OCI-LY7 (cell line): Measurements from ENCODE around the gene GNG12. TPM values are rescaled to one million over a fixed set of nuclear protein-coding genes. Genes with fewer than 3 reads are reported as not detected.

Experiments
- BruUV-seq: library from RNA; stranded (reverse); fragments of 400-500 nt; replicated peaks from 2 replicates; lab custom pipeline; 2021; lab: Mats Ljungman, UMichigan
- CTCF ChIA-PET: fragments of 300-600 bp; sonication (Branson Sonifier 250); formaldehyde crosslinking; loops from one replicate; lab custom pipeline; 2022; ENCODE audit warnings: antibody characterized with exemption; ENCODE audit not compliant: unreplicated experiment; lab: Charles Lee
- POLR2A ChIA-PET: fragments of 300-600 bp; sonication (Branson Sonifier 250); formaldehyde crosslinking; loops from one replicate; lab custom pipeline; 2022; ENCODE audit warnings: antibody characterized with exemption; lab: Charles Lee
- DNase-seq: peaks from one replicate; pipeline ENCODE4 v3.0.0-alpha.2; 2015; ENCODE audit warnings: low spot score
- H2AFZ ChIP-seq: fragments of 200-600 bp; sonication (generic), shearing (Covaris generic); 2 replicates; pipeline ENCODE4 v1.6.1; 2014; ENCODE audit warnings: mild to moderate bottlenecking, antibody characterized with exemption, low read length, moderate library complexity
- H3K27ac ChIP-seq: fragments of 200-600 bp; sonication (generic); 2 replicates; pipeline ENCODE4 v1.5.1; 2014; ENCODE audit warnings: mixed run types, low read depth, mild to moderate bottlenecking, moderate library complexity, low read length, inconsistent platforms; ENCODE audit not compliant: poor library complexity, severe bottlenecking
- H3K36me3 ChIP-seq: fragments of 200-600 bp; sonication (generic); 2 replicates; pipeline ENCODE4 v1.6.1; 2014; ENCODE audit warnings: mild to moderate bottlenecking, antibody characterized with exemption, low read length, moderate library complexity, mixed read lengths; ENCODE audit not compliant: insufficient read depth
- H3K4me1 ChIP-seq: fragments of 200-600 bp; sonication (generic); 2 replicates; pipeline ENCODE4 v1.5.1; 2014; ENCODE audit warnings: mild to moderate bottlenecking, low read length; ENCODE audit not compliant: insufficient read depth, poor library complexity, severe bottlenecking
- H3K4me2 ChIP-seq: fragments of 200-600 bp; sonication (generic); 2 replicates; pipeline ENCODE4 v1.6.1; 2014; ENCODE audit warnings: mild to moderate bottlenecking, low read length
- H3K4me3 ChIP-seq: fragments of 200-600 bp; sonication (generic); 2 replicates; pipeline ENCODE4 v1.5.1; 2014; ENCODE audit warnings: mild to moderate bottlenecking, low read depth, low read length; ENCODE audit not compliant: poor library complexity, severe bottlenecking
- H3K79me2 ChIP-seq: fragments of 200-600 bp; sonication (generic); 2 replicates; pipeline ENCODE4 v1.6.1; 2016; ENCODE audit warnings: low read depth, mild to moderate bottlenecking, low read length, moderate library complexity, mixed read lengths; ENCODE audit not compliant: insufficient read depth
- H3K9me2 ChIP-seq: fragments of 200-600 bp; sonication (generic); 2 replicates; pipeline ENCODE4 v1.6.1; 2016; ENCODE audit warnings: mild to moderate bottlenecking, low read length, mixed read lengths; ENCODE audit not compliant: insufficient read depth
- H3K9me3 ChIP-seq: fragments of 200-600 bp; sonication (generic); 2 replicates; pipeline ENCODE4 v1.6.1; 2014; ENCODE audit warnings: mild to moderate bottlenecking, mixed run types, low read length, mixed read lengths
- H4K20me1 ChIP-seq: fragments of 200-600 bp; sonication (generic); 2 replicates; pipeline ENCODE4 v1.6.1; 2014; ENCODE audit warnings: mild to moderate bottlenecking, antibody characterized with exemption, low read length, moderate library complexity, mixed read lengths; ENCODE audit not compliant: insufficient read depth
- CTCF ChIP-seq: fragments of 200-600 bp; sonication (generic); conservative IDR thresholded peaks from 2 replicates; pipeline ENCODE4 v1.5.1; 2014; ENCODE audit warnings: mild to moderate bottlenecking, antibody characterized with exemption, low read length, moderate library complexity, mixed read lengths
- EZH2phosphoT487 ChIP-seq: fragments of 200-600 bp; sonication (generic); IDR thresholded peaks from 2 replicates; pipeline ENCODE4 v1.6.1; 2018; ENCODE audit warnings: low read depth, borderline replicate concordance, mild to moderate bottlenecking, mixed run types, antibody characterized with exemption, low read length, moderate library complexity, mixed read lengths
- intact Hi-C: fragments of 100-400 bp; cut with micrococcal nuclease; formaldehyde crosslinking; loops from one replicate; pipeline ENCODE4 v1.10.0; 2022; ENCODE audit not compliant: unreplicated experiment
- total RNA-seq, 2 experiments: library from RNA; depleted of rRNA in 1 of 2; stranded (reverse); fragments of >200 nt in 1 of 2; shearing (Covaris generic) in 1 of 2; gene quantifications; 2 replicates each; pipeline ENCODE4 v1.2.3, GENCODE V29; 2014 to 2022

The GNG12 gene
- total RNA-seq, 2 experiments from 2014 or later: 0.10 TPM; not detected in 1

GRCh38 chr1:67690018-67690363, 143.3 kb downstream of the GNG12 start:
- peaks cover 32% of the 10 kb centered on the region for H3K79me2 ChIP-seq
- TF ChIP-seq CTCF (no peak), EZH2phosphoT487 (no peak)
- ChIA-PET CTCF (no interaction called here), POLR2A (no interaction called here)
- peaks cover 39% of the 10 kb centered on the region for H3K4me1 ChIP-seq
- H2AFZ ChIP-seq: no peak overlapping the region
- H3K36me3 ChIP-seq: peaks cover 66% of the 10 kb centered on the region
- H3K4me3 ChIP-seq: no peak overlapping the region
- intact Hi-C loops: no loop called here
- H3K27ac ChIP-seq: no peak overlapping the region
- no peak for DNase-seq
- BruUV-seq: no TSS peak
- no peaks in the 10 kb centered on the region for H3K9me2 ChIP-seq
- no peaks in the 10 kb centered on the region for H3K9me3 ChIP-seq
- H4K20me1 ChIP-seq: peaks cover 22% of the 10 kb centered on the region
- H3K4me2 ChIP-seq: no peak overlapping the region

- Histone ChIP-seq H3K27ac (peak overlapping the region; percentile 10), H3K79me2 (peaks cover 32% of the 10 kb centered on the region), H3K9me2 (no peaks in the 10 kb centered on the region), H3K9me3 (no peaks in the 10 kb centered on the region), H2AFZ (no peak overlapping the region), H3K36me3 (peaks cover 66% of the 10 kb centered on the region), H3K4me2 (peak overlapping the region; percentile 30), H4K20me1 (peaks cover 22% of the 10 kb centered on the region), H3K4me1 (peaks cover 42% of the 10 kb centered on the region), H3K4me3 (no peak overlapping the region)
- intact Hi-C loops: loop anchor here (5.0 to 10.0 kb wide), 3 partner anchors 257 to 765 kb away; partner anchors contain the start of genes DNAI4, MIER1 and SERBP1
- ChIA-PET CTCF (no interaction called here), POLR2A (no interaction called here)
- TF ChIP-seq EZH2phosphoT487: no peak
- no peak for TF ChIP-seq CTCF
- DNase-seq: no peak
- BruUV-seq: no TSS peak
Measured at GRCh38 chr1:67689267-67690017, 143.8 kb downstream of the GNG12 start.

GRCh38 chr1:67688526-67689219, 144.6 kb downstream of the GNG12 start:
- DNase-seq: no peak
- CTCF ChIA-PET: no interaction called here
- POLR2A ChIA-PET: interaction anchor here (1.0 kb wide), 1 partner anchor 25 kb away, joined by 3 read pairs; no protein-coding TSS in a partner anchor
- Histone ChIP-seq H3K4me2 (peak overlapping the region; percentile 30), H3K79me2 (peaks cover 32% of the 10 kb centered on the region), H3K4me3 (no peak overlapping the region), H3K36me3 (peaks cover 66% of the 10 kb centered on the region), H3K4me1 (peaks cover 50% of the 10 kb centered on the region), H3K27ac (no peak overlapping the region), H2AFZ (no peak overlapping the region), H4K20me1 (peaks cover 22% of the 10 kb centered on the region), H3K9me3 (no peaks in the 10 kb centered on the region), H3K9me2 (no peaks in the 10 kb centered on the region)
- intact Hi-C loops: loop anchor here (5.0 to 10.0 kb wide), 3 partner anchors 256 to 764 kb away; partner anchors contain the start of genes DNAI4, MIER1 and SERBP1
- no TSS peak for BruUV-seq
- TF ChIP-seq EZH2phosphoT487 (no peak), CTCF (no peak)
